ENCODE results near the gene CTXND2.
A peak's percentile ranks its signal among the peaks of the same experiment; 100 is the strongest.

CTXND2 gene

GRCh38 chr1:150922519-150922975 is 35.6 kb downstream of the CTXND2 start:
- no peak overlapping the region for H3K4me3 ChIP-seq (ENCODE audit: insufficient read depth, low read length, poor library complexity, severe bottlenecking)

GRCh38 chr1:150925080-150925479 is 38.1 kb downstream of the CTXND2 start:
- no peak overlapping the region for H3K9ac ChIP-seq (ENCODE audit: low read length)
- no peaks in the 10 kb centered on the region for H4K20me1 ChIP-seq (ENCODE audit: low read depth, low read length)
- H3K27ac ChIP-seq (ENCODE audit: low read depth, low read length), result no peak overlapping the region
- TF ChIP-seq CTCF (IDR thresholded peaks at IDR 0.05; ENCODE audit: insufficient read depth, low read length, poor library complexity, severe bottlenecking), result no peak
- no peak for TF ChIP-seq EZH2phosphoT487 (conservative IDR thresholded peaks at IDR 0.05; ENCODE audit: low read length)
- H3K4me2 ChIP-seq (ENCODE audit: low read depth, low read length, poor library complexity, severe bottlenecking), result no peak overlapping the region
- H3K27me3 ChIP-seq (ENCODE audit: low read length), result no peaks in the 10 kb centered on the region
- peaks cover 22% of the 10 kb centered on the region for H3K79me2 ChIP-seq (ENCODE audit: insufficient read depth, low read length)
- H3F3A ChIP-seq (ENCODE audit: insufficient read depth), result peaks cover 10% of the 10 kb centered on the region
- no peak overlapping the region for H3K4me3 ChIP-seq (ENCODE audit: insufficient read depth, low read length, poor library complexity, severe bottlenecking)
- peaks cover 18% of the 10 kb centered on the region for H3K36me3 ChIP-seq (ENCODE audit: low read length)
- no peak overlapping the region for H2AFZ ChIP-seq (ENCODE audit: low read depth, low read length, severe bottlenecking)
- H3K9me2 ChIP-seq (replicated peaks; ENCODE audit: insufficient read depth, low read length), result no peaks in the 10 kb centered on the region
- H3K9me3 ChIP-seq (ENCODE audit: insufficient read depth, low read length), result no peaks in the 10 kb centered on the region

More at GRCh38 chr1:150922519-150922975, 35.6 kb downstream of the CTXND2 start:
- H3K27ac ChIP-seq (ENCODE audit: low read depth, low read length), result no peak overlapping the region
- 0 out of 2 replicates have a peak, but pooled peaks cover under 1% of the 10 kb centered on the region for H3K36me3 ChIP-seq (ENCODE audit: low read length)
- no peaks in the 10 kb centered on the region for H3K9me2 ChIP-seq (replicated peaks; ENCODE audit: insufficient read depth, low read length)
- peak overlapping the region; percentile 1; the same call in 1 of the 2 replicates for H3K9ac ChIP-seq (ENCODE audit: low read length)
- peaks cover 10% of the 10 kb centered on the region for H3F3A ChIP-seq (ENCODE audit: insufficient read depth)
- no peaks in the 10 kb centered on the region for H3K9me3 ChIP-seq (ENCODE audit: insufficient read depth, low read length)
- no peaks in the 10 kb centered on the region for H4K20me1 ChIP-seq (ENCODE audit: low read depth, low read length)
- H3K4me2 ChIP-seq (ENCODE audit: low read depth, low read length, poor library complexity, severe bottlenecking), result peak overlapping the region; percentile 18
- H3K79me2 ChIP-seq (ENCODE audit: insufficient read depth, low read length), result peaks cover 13% of the 10 kb centered on the region
- peak overlapping the region; percentile 79 for H2AFZ ChIP-seq (ENCODE audit: low read depth, low read length, severe bottlenecking)
- TF ChIP-seq CTCF (IDR thresholded peaks at IDR 0.05; ENCODE audit: insufficient read depth, low read length, poor library complexity, severe bottlenecking) (peak; percentile 71), EZH2phosphoT487 (conservative IDR thresholded peaks at IDR 0.05; ENCODE audit: low read length) (no peak)
- H3K27me3 ChIP-seq (ENCODE audit: low read length), result no peaks in the 10 kb centered on the region

GRCh38 chr1:150926097-150926741 is 39.3 kb downstream of the CTXND2 start, which contains the start of gene SETDB1:
SETDB1 (plus strand) TSS chr1:150926363; CDS start chr1:150927715, 1,352 bp downstream.
- Histone ChIP-seq H3K9me2 (replicated peaks; ENCODE audit: insufficient read depth, low read length) (no peaks in the 10 kb centered on the region), H3K79me2 (ENCODE audit: insufficient read depth, low read length) (peaks cover 22% of the 10 kb centered on the region), H2AFZ (ENCODE audit: low read depth, low read length, severe bottlenecking) (peak within 1 kb of the TSS; percentile 89), H3K4me2 (ENCODE audit: low read depth, low read length, poor library complexity, severe bottlenecking) (peak within 1 kb of the TSS; percentile 72), H3F3A (ENCODE audit: insufficient read depth) (peaks cover 10% of the 10 kb centered on the region), H3K27me3 (ENCODE audit: low read length) (no peaks in the 10 kb centered on the region), H3K27ac (ENCODE audit: low read depth, low read length) (peak within 1 kb of the TSS; percentile 77), H4K20me1 (ENCODE audit: low read depth, low read length) (no peaks in the 10 kb centered on the region), H3K9ac (ENCODE audit: low read length) (peak within 1 kb of the TSS; percentile 83), H3K36me3 (ENCODE audit: low read length) (peaks cover 27% of the 10 kb centered on the region), H3K4me3 (ENCODE audit: insufficient read depth, low read length, poor library complexity, severe bottlenecking) (peak within 1 kb of the TSS; percentile 93), H3K9me3 (ENCODE audit: insufficient read depth, low read length) (no peaks in the 10 kb centered on the region)
- no peak for TF ChIP-seq CTCF (IDR thresholded peaks at IDR 0.05; ENCODE audit: insufficient read depth, low read length, poor library complexity, severe bottlenecking)
- TF ChIP-seq EZH2phosphoT487 (conservative IDR thresholded peaks at IDR 0.05; ENCODE audit: low read length), result no peak

Data from SU-DHL-6 (cell line).